CD4-positive, alpha-beta T cell treated with Interferon alpha-2 for 1 hour (primary cell): Measurements from ENCODE around the gene EBLN1.
"Not testable (repeated sequence)": the region's sequence is repeated elsewhere in the genome, so short reads cannot be mapped to it uniquely, and the experiment has no call there.

Experiments used
- DNase-seq, 2 donors: peaks; one replicate each; pipeline ENCODE4 v3.0.0-alpha.2; 2020 to 2022

Gene EBLN1

GRCh38 chr10:22228167-22228938 is 10.5 kb upstream of the EBLN1 start:
- DNase-seq = no peak

DNA sequence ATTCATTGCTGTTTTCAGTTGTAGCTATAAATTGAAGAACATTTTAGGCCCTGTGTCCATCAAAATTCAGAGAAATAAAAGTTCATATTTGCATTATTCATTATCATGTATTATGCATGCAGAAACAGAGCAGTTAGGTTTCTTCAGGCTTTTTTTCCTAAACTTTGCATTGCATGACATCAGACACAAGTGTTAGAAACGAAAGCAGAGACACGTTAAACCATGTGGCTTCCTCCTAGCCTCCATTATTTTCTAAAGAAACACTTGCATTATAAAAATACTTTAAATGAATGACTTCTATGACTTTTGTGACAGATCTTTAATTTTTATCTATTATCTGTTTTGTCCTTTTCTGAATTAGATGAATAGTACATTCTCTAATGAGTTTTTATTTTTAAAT is 8.8 kb upstream of the EBLN1 start:
- no peak for DNase-seq

DNA sequence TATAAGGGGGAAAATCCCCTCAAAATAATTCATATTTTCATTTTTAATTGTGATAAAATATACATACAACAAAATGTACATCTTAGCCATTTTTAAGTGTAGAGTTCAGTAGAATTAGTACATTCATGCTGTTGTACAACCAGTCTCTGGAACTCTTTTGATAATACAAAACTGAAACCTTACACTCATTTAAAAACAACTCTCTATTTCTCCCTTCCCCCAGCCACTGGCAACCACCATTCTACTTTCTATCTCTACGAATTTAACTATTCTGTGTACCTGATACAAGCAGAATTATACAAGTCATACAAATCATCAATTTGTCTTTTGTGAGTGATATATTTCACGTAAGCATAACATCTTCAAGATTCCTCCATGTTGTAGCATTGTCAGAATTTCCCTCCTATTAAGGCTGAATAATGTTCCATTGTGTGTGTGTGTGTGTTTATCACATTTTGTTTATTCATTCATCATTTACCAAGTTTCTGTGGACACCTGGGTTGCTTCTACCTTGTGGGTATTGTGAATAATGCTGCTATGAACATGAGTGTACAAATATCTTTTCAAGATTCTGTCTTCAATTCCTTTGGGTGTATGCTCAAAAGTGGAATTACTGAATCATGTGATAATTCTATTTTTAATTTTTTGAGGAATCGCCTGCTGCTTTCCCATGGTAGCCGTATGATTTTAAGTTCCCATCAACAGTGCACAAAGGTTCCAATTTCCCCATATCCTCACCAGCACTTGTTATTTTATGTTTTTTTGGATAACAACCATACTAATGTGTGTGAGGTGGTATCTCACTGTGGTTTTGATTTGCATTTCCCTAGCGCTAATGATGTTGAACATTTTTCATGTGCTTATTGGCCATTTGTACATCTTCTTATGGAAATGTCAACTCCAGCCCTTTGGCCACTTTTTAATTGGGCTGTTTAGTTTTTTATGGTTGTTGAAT is 4.7 kb upstream of the EBLN1 start:
- DNase-seq = no peak

DNA sequence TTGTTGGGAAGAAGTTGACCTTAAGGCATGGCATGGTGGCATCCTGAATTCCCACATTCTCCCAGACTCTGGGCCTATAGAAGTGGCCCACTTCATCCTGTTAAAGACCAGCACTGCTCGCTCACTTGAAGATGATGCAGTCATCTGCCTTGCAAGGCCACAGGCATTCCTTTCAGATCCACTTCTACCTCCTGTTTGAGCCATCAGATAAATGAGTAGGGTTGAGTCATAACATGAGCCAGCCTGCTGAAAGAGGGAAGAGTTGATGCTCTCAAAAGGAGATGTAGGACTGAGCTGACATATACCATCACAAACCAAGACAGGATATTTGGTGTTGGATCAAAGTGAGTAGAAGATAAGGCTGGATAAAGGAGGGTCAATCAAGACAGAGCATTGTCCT is 1.5 kb upstream of the EBLN1 start:
- no peak for DNase-seq

GRCh38 chr10:22218448-22218847 is 633 bp upstream of the EBLN1 start:
- no peak for DNase-seq

DNA sequence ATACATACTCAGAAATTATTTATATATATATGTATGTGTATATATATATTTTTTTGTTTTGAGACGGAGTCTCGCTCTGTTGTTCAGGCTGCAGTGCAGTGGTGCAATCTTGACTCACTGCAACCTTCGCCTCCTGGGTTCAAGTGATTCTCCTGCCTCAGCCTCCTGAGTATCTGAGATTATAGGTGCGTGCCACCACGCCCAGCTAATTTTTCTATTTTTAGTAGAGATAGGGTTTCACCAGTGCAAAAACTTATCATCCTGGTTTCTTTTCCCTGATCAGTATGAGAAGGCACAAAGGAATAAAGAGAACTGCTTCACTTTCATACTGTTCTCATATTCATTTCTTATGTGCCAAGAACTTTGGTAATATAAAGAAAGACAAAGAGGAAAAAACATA is 731 bp downstream of the EBLN1 start:
- not testable (repeated sequence) for DNase-seq

DNA sequence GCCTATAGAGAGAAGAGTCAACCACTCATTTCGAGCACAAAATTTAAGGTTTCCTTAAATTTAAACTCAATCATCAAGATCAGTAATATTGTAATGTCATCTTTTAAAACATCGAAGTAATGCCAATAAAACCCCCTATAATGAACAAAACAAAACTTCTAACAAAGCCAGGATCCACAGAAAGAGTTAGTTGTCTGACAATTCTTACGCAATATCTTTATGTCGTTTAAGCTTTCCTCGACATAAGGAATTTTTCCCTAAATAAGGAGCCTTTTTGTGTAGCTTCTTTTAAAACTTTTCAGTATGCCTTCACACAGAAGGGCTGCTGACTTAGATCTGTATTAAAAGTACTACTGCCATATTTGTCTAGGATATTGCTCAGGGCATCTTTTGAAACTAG is 7.5 kb downstream of the EBLN1 start:
- no peak for DNase-seq

DNA sequence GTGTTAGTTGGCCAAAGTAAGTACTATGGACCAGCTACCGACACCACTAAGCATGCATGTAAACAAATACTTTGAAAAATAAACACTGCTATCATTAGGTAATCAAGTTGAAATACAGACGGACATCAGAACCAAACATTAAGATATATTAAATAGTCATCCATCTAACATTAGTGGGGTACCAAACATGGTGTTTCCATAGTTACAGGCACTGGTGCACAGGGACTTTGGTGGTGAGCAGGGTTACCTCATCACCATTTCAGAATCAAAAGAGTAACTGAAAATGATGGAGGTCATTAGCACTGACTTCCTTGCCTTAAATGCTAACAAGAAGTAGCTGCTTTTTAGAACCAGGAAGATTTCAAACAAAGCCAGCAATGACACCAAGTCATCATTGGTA is 23.9 kb downstream of the EBLN1 start:
- no peak for DNase-seq

DNA sequence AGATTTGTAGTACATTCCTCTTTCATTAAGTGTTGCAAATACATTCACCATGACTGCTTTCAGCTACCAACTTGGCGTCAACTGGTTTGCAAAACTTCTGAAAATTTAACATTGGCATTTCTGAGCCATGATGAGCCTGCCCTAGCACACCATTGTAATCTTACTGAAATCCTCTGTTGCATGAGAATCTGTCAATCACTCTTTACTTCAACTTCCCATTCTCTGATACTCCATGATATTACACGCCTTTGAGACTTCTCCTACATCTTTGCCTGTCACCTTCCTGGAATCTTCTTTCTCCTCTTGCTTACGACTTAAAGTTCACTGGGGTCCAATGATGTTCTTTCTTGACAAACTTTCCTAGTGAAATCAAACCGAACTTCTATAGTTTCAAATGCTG is 32.2 kb downstream of the EBLN1 start:
- DNase-seq = no peak

- DNase-seq = no peak
Observed at GRCh38 chr10:22183771-22184461, 33.9 kb downstream of the EBLN1 start.

DNA sequence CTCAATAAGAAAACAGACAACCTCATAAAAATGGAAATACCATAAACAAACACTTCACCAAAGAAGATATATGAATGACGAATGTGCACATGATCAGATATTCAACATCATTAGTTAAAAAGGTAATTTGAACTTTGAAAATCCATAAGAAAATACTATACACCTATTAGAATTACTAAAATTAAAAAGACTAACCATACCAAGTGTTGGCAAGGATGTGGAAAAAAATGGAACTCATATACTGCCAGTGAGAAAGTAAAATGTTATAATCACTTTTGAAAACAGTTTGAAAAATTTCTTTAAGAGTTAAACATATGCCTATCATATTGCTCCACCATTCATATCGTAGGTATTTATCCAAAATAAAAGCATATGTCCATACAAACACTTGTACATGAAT is 37.1 kb downstream of the EBLN1 start:
- no peak for DNase-seq

DNA sequence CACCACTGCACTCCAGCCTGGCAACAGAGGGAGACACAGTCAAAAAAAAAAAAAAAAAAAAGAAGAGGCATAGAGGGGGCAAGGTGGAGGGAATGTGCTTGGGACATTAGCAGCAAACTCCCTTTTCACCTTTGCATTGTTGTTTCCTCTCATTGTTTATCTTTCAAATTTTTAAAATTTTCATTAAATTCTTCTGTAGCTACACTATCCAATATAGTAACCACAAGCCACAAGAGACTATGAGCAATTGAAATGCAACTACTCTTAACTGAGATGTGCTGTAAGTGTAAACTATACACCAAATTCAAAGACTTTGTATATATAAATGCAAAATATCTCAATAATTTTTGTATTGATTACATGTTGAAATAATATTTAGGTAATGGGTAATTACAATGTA is 43.4 kb downstream of the EBLN1 start:
- no peak for DNase-seq

DNA sequence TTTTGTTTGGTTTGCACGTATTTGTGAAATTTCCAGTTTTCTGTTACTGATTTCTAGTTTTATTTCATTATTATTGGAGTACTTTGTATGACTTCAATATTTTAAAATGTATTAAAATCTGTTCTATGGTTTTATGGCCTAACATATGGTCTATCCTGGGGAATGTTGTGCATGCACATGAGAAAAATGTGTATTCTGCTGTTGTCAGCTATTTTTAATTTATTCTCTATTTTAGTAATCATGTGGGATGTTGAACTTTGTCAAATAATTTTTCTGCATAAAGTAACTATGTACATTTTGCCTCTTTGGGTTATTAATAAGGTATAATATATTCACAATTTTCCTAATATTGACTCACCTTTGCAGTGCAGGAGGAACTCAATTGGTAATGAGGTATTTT is 46.7 kb downstream of the EBLN1 start:
- no peak for DNase-seq

DNA sequence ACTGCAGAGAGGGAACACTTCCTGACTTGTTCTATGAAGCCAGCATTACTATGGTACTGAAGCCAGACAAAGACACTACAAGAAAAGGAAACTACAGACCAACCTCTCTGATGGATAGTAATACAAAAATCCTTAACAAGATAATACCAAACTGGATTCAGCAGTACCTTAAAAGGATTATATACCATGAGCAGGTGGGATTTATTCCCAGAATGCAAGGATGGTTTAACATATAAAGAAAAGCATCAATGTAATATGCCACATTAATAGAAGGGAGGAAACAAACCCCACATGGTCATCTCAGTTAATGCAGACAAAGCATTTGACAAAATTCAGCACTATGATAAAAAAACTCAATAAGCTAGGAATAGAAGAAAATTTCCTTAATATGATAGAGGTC is 47.2 kb downstream of the EBLN1 start:
- no peak for DNase-seq

GRCh38 chr10:22159979-22160378 is 57.8 kb downstream of the EBLN1 start:
- no peak for DNase-seq

DNA sequence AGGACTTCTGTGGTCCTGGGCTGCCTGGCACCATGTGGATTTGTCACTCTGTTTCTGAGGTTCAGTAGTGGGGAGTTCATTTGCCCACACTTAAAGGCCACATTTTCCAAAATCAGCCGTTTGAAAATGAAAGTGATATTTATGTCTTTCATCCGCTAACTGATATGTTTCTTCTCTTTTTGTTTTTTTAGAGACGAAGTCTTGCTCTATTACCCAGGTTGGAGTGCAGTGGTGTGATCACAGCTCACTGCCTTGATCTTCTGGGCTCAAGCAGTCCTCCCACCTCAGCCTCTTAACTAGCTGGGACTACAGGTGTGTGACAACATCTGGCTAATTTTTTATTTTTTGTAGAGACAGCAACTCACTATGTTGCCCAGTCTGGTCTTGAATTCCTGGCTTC is 58.6 kb downstream of the EBLN1 start:
- DNase-seq = no peak
